HepG2 (cell line): ENCODE data around the gene PAPPA2. TPM values are rescaled to one million over a fixed set of nuclear protein-coding genes. Genes with fewer than 3 reads are reported as not detected.

Experiments
- ARNT2 ChIP-seq: sonication (generic); formaldehyde crosslinking; IDR thresholded peaks from 2 replicates; pipeline ENCODE4 v1.8.0; 2022; ENCODE audit warnings: mild to moderate bottlenecking, low read depth, missing genetic modification reagents, moderate library complexity
- DMTF1 ChIP-seq: sonication (generic); formaldehyde crosslinking; IDR thresholded peaks from 2 replicates; pipeline ENCODE4 v1.4.0; 2020; ENCODE audit warnings: mild to moderate bottlenecking, missing genetic modification reagents
- HIC2 ChIP-seq: sonication (generic); formaldehyde crosslinking; IDR thresholded peaks from 2 replicates; pipeline ENCODE4 v1.9.0; 2022; ENCODE audit warnings: low read depth, missing genetic modification reagents
- PAF1 ChIP-seq: IDR thresholded peaks from 2 replicates; pipeline ENCODE4 v1.6.1; 2016; ENCODE audit warnings: missing genetic modification reagents, missing compliant biosample characterization
- PHF21A ChIP-seq: sonication (generic); formaldehyde crosslinking; IDR thresholded peaks from 2 replicates; pipeline ENCODE4 v1.5.0; 2020; ENCODE audit warnings: mild to moderate bottlenecking, missing genetic modification reagents
- ZNF772 ChIP-seq: sonication (generic); formaldehyde crosslinking; IDR thresholded peaks from 2 replicates; pipeline ENCODE4 v1.5.0; 2020; ENCODE audit warnings: mild to moderate bottlenecking, missing genetic modification reagents
- polyA plus RNA-seq, 8 experiments: library from polyadenylated mRNA; depleted of rRNA in 3 of 8; stranded (reverse) in 7 of 8; unstranded in 1 of 8; fragments of >200 nt; fragmentation: Illumina TruSeq in 4 of 8; extraction: Trizol in 4 of 8; gene quantifications; 2 replicates each; pipeline versions ENCODE4 v1.2.1 to v1.2.3, GENCODE V29; 2011 to 2016; ENCODE audit warnings: low read depth in 4 of 8, missing spikeins in 1 of 8, mixed read lengths in 1 of 8; ENCODE audit not compliant: insufficient read depth in 1 of 8
- total RNA-seq, 5 experiments: library from RNA; depleted of rRNA; stranded (reverse); fragments of >200 nt; fragmentation: Illumina TruSeq; extraction: Trizol; gene quantifications; 2 replicates each; pipeline ENCODE4 v1.2.3, GENCODE V29; 2016; ENCODE audit warnings: low read depth in 1 of 5
- TF ChIP-seq, protein P1 (sequence below): sonication (generic); formaldehyde crosslinking; IDR thresholded peaks from 2 replicates; pipeline ENCODE4 v1.8.1; 2023; ENCODE audit warnings: missing genetic modification reagents, mild to moderate bottlenecking, borderline replicate concordance
- TF ChIP-seq, protein P2 (sequence below): sonication (generic); formaldehyde crosslinking; IDR thresholded peaks from 2 replicates; pipeline ENCODE4 v1.4.0; 2020; ENCODE audit warnings: mild to moderate bottlenecking, missing genetic modification reagents, borderline replicate concordance

Gene PAPPA2
- total and polyA plus RNA-seq, 2 of the 13 experiments (the other 11 are each of a cell fraction or from before 2014, with no cell fraction given) = 0.01 TPM; not detected in 1

DNA sequence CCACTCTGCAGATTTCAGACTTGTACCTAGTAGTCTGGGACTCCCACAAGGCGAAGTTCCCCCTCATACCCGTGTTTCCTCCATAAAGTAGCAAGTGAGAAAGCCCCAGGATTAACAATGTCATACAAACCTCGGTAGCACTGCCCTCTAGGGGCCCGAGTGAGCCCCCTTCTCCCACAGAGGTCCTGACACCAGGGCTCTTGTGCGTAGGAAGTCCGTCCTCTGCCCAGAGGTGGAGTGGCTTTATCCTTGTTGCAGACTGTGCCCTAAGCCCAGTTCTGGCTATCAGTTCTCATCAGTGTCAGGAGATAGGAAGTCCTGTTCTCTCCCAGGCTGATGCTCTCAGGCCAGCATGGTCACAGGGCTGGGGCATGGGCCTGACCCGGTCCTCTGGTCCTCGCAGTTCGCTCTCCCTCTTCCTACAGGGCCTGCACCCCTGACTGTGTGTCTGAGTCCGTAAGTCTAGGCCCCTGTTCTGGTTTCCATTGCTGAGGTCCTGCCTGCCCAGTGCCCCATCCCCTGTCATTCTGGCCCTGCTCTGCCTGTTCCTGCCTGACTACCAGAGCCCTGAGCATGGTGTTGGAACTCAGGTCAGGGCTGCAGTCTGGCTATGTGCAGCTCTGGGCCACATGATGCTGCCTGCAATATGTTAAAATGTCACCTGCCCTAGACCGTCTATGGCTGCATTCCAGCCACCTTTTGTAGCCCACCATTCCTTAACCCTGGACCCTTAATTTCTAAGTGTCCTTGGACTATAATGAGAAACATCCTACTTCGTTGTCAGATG lies 416.0 kb downstream of the PAPPA2 start (continued):
- TF ChIP-seq DMTF1 (CRISPR knock-in tag) = no peak
- no peak for TF ChIP-seq PHF21A (CRISPR knock-in tag)
- no peak for TF ChIP-seq ZNF772 (CRISPR knock-in tag)
- TF ChIP-seq ARNT2 (CRISPR knock-in tag) = no peak
- TF ChIP-seq, protein P1, sequence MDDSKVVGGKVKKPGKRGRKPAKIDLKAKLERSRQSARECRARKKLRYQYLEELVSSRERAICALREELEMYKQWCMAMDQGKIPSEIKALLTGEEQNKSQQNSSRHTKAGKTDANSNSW = no peak
- no peak for TF ChIP-seq PAF1
- TF ChIP-seq HIC2 (CRISPR knock-in tag) = no peak
- TF ChIP-seq, protein P2, sequence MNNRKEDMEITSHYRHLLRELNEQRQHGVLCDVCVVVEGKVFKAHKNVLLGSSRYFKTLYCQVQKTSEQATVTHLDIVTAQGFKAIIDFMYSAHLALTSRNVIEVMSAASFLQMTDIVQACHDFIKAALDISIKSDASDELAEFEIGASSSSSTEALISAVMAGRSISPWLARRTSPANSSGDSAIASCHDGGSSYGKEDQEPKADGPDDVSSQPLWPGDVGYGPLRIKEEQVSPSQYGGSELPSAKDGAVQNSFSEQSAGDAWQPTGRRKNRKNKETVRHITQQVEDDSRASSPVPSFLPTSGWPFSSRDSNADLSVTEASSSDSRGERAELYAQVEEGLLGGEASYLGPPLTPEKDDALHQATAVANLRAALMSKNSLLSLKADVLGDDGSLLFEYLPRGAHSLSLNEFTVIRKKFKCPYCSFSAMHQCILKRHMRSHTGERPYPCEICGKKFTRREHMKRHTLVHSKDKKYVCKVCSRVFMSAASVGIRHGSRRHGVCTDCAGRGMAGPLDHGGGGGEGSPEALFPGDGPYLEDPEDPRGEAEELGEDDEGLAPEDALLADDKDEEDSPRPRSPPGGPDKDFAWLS (CRISPR knock-in tag) = no peak
- TF ChIP-seq, all 625 proteins: peak for 0
